Measurements from ENCODE around the gene RORC.
"Not testable (repeated sequence)": the region's sequence is repeated elsewhere in the genome, so short reads cannot be mapped to it uniquely, and the experiment has no call there.

The RORC gene

GRCh38 chr1:151774256-151774922, 57.2 kb downstream of the RORC start:
- no peak for TF ChIP-seq PPARA (CRISPR knock-in tag; IDR thresholded peaks at IDR 0.05; ENCODE audit: borderline replicate concordance)
- TF ChIP-seq ZNF70 (CRISPR knock-in tag; IDR thresholded peaks at IDR 0.05), result no peak
- TF ChIP-seq ISL1 (CRISPR knock-in tag; IDR thresholded peaks at IDR 0.05), result no peak
- TF ChIP-seq ZFP30 (CRISPR knock-in tag; IDR thresholded peaks at IDR 0.05), result no peak
- no peak for ATAC-seq

- no peak; the same call in 1 of the 3 replicates for ATAC-seq
- TF ChIP-seq RARB (CRISPR knock-in tag; IDR thresholded peaks at IDR 0.05) (no peak), ZNF565 (CRISPR knock-in tag; conservative IDR thresholded peaks at IDR 0.05; ENCODE audit: low read depth) (no peak), CSRNP3 (CRISPR knock-in tag; IDR thresholded peaks at IDR 0.05) (no peak), TCF4 (CRISPR knock-in tag; IDR thresholded peaks at IDR 0.05; ENCODE audit: borderline replicate concordance) (no peak), CREB5 (CRISPR knock-in tag; IDR thresholded peaks at IDR 0.05; ENCODE audit: low read depth) (no peak), ZNF8 (CRISPR knock-in tag; IDR thresholded peaks at IDR 0.05) (no peak), OSR1 (CRISPR knock-in tag; IDR thresholded peaks at IDR 0.05) (no peak), TOX (CRISPR knock-in tag; IDR thresholded peaks at IDR 0.05; ENCODE audit: borderline replicate concordance) (no peak), ZNF70 (CRISPR knock-in tag; IDR thresholded peaks at IDR 0.05) (no peak), GLIS3 (CRISPR knock-in tag; IDR thresholded peaks at IDR 0.05) (no peak), PATZ1 (CRISPR knock-in tag; IDR thresholded peaks at IDR 0.05; ENCODE audit: borderline replicate concordance) (no peak), CSDC2 (CRISPR knock-in tag; IDR thresholded peaks at IDR 0.05) (no peak), ESRRG (CRISPR knock-in tag; IDR thresholded peaks at IDR 0.05) (no peak)
Measured at GRCh38 chr1:151773702-151774101, 57.9 kb downstream of the RORC start.

- ATAC-seq, result not testable (repeated sequence)
Measured at GRCh38 chr1:151769270-151769669, 62.3 kb downstream of the RORC start.

GRCh38 chr1:151768351-151769066, 63.1 kb downstream of the RORC start:
- ATAC-seq, result not testable (repeated sequence)

- ATAC-seq, result peak; percentile 8; the same call in 2 of the 3 replicates
- TF ChIP-seq CSRNP3 (CRISPR knock-in tag; IDR thresholded peaks at IDR 0.05) (no peak), SNAI2 (CRISPR knock-in tag; IDR thresholded peaks at IDR 0.05) (no peak)
Measured at GRCh38 chr1:151763990-151764389, 67.6 kb downstream of the RORC start.

Measured in SK-N-SH treated with all-trans-retinoic acid at 6 μM for 48 hours (cell line).